Right lobe of liver (tissue), 4 donors: ENCODE measurements around the gene KAZN.

Experiments used
- CTCF ChIP-seq, 4 donors: fragments of 200-600 bp in 3 of 4; fragments of 450-650 bp in 1 of 4; IDR thresholded peaks; one replicate each; pipeline versions ENCODE4 v1.5.1 to v1.8.0; 2016 to 2022; ENCODE audit warnings: antibody characterized with exemption in 4 of 4, mild to moderate bottlenecking in 2 of 4
- POLR2A ChIP-seq: fragments of 450-650 bp; IDR thresholded peaks from one replicate; pipeline ENCODE4 v1.6.1; 2017; ENCODE audit warnings: antibody characterized with exemption, mild to moderate bottlenecking
- donor health status: DM: no; HTN: no; CAD: no.
- donor health status: DM: no; HTN: no; CAD: no.
- donor health status: DM: no; HTN: yes; CAD: no.

GRCh38 chr1:14786109-14786675 lies 187.7 kb downstream of the KAZN start:
- TF ChIP-seq CTCF (IDR thresholded peaks at IDR 0.05): no peak
- no peak for TF ChIP-seq POLR2A
